ENCODE results near the gene PTPMT1.
"Not testable (repeated sequence)": the region's sequence is repeated elsewhere in the genome, so short reads cannot be mapped to it uniquely, and the experiment has no call there.

PTPMT1 gene, protein sequence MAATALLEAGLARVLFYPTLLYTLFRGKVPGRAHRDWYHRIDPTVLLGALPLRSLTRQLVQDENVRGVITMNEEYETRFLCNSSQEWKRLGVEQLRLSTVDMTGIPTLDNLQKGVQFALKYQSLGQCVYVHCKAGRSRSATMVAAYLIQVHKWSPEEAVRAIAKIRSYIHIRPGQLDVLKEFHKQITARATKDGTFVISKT

DNA sequence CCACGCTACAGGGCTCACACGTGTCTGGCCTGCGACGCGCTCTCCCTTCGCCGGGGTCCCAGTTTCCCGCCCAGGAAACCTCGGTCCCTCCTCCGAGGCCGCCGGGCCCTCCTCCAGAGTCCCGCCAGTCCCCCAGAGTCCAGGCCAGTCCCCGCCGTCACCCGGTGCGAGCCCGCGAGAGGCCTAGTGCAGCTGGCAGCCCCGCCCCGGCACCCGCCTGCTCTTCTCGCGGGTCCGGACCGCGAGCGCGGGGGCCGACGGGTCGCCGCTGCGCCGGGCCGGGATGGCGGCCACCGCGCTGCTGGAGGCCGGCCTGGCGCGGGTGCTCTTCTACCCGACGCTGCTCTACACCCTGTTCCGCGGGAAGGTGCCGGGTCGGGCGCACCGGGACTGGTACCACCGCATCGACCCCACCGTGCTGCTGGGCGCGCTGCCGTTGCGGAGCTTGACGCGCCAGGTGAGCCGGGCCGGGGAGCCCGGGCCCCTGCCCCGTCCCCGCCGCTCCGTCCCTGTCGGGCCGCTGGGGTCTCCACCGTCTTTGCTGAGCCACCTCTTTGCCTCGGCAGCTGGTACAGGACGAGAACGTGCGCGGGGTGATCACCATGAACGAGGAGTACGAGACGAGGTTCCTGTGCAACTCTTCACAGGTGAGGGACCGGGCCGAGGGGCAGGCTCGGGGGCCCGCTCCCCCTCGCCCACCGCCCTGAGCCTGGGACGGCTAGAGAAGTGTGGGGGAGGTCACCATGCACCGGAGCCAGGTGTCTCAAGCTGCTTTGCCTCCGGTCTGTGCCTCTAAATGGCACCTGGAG, at the start of gene PTPMT1:
PTPMT1 (plus strand) TSS at position 260 of the 809 bp plus-strand sequence; CDS start at position 284, 24 bp downstream.
- peak; percentile 35 for DNase-seq

DNA sequence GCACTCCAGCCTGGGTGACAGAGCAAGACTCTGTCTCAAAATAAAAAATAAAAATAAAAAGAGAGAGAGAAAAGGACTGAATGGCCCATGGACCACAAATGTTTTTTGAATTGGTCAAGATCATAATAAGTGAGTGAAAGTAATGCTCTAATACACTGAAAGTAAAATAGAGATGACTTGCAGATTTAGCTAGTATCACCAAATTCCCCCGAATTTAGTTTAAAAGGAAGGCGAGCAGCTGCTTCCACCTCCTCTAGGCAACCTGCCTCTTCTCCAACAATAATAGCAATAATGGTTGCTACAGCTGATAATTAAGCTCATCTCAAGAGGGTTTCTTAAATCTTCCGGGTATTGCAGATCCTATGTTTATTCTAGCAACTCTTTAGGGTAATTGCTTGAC, 49.2 kb upstream of the PTPMT1 start:
- DNase-seq: no peak

DNA sequence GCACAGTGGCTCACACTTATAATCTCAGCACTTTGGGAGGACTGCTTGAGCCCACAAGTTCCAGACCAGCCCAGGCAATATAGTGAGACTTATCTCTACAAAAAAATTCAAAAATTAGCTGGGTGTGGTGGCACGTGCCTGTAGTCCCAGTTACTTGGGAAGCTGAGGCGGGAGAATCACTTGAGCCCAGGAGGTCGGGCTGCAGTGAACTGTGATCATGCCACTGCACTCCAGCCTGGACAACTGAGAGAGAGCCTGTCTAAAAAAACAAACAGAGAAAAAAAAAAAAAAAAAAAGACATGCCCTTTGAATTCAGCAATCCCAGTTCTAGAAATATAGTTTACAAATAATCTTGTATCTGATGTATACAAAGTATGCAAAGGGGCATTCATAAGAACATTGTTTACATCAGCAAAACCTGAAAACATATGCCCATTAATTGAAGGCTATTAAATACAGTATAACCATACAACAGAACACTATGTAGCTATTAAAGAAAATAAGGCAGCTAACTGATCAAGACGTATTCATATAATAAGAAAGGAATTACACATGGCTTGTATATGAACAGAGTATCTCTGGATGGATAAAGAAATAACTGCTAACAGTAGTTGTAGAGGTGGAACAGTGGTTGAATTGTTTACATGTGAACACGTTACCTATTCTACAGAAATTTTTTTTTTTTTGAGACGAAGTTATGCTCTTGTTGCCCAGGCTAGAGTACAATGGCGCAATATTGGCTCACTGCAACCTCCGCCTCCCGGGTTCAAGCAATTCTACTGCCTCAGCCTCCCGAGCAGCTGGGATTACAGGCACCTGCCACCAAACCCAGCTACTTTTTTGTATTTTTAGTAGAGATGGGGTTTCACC, 48.2 kb upstream of the PTPMT1 start:
- DNase-seq: no peak

DNA sequence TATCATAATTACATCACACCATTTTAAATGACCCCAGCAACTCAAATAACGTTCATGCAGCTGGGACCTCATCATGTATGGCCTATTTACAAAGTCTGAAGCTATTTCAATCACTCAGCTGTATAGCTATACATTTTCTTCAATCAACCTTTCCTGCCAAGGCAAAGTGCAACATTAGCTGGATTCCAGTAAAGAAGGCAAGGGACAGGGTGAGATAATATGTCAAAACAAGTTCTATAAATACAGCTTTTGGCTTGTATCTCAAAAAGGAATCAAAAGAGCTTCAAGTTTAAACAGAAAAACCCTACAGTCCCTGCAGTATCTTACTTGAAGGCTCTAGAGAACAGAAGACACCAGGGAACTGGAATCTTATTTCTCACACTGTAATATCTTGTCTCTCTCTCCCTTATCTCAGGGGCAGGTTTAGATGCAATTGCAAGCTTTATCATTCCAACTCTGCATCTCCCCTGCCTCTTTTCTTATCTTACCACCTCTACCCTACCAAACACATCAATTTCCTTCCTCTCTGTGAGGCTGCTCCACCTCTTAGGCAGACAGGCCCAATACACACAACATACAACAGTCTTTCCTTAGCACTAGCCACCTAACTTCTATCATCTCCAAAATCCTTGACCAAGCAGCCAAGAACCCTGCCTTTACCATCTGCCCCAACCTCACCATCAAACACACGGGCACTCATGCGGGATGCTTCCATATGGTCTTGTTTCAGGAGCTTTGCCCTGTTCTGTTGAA, 47.0 kb upstream of the PTPMT1 start:
- DNase-seq: no peak

DNA sequence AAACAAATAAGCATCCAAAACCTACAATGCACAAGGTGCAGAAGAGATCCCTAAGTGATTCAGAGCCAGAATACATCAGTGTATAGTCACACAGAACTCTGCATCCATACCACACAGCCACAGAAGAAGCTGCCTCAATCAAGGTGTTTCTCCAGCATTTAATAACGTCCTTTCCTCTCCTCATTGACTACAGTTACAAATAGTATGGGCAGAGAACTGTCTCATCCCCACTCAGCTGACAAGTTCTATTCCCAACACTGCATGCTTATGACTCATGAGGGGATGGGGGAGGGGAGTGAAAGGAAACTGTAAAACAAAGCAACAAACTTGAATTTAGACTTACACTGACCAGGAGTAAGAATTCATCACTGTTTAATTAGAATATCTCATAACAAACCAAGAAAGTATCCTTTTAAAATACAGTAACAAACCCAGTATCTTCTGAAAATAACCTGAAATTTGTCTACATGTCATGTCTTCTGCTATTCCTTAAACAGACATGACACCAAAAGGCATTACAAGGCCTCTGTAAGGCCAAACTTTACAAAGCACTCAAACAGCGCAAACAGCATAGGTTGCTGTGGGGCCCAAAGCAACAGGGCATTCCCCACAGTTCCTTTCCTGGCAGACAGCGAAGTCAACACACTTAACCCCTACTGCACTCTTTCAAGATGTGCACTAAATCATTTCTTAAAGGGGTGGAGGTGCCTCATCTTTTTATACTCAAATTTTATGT, 41.7 kb upstream of the PTPMT1 start:
- no peak for DNase-seq

DNA sequence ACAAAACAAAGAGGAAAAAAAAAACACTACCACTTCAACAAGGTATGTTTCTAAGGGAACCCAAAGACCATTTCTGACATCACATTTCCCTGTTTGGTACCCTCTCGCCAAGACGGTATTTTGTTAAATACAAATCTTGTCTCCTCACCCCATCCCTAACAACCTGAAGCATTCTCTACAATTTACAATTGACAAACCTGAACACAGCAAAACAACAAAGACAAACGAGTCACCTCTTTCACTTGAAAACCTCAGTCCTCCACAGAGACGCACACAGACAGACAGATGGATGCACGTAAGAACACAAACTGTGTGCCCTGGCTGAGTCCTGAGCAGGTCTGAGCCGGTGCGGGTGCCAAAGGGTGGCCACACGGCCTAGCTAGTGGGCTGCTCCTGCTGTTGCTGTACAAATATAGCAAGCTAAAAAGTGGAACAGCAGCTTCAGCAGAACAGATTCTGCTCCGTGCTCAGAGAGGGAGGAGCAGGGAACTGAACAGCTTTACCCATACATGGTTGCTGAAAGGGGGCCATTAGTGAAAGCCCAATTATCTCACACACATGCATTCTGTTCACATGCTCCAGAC, 41.0 kb upstream of the PTPMT1 start:
- DNase-seq: no peak

DNA sequence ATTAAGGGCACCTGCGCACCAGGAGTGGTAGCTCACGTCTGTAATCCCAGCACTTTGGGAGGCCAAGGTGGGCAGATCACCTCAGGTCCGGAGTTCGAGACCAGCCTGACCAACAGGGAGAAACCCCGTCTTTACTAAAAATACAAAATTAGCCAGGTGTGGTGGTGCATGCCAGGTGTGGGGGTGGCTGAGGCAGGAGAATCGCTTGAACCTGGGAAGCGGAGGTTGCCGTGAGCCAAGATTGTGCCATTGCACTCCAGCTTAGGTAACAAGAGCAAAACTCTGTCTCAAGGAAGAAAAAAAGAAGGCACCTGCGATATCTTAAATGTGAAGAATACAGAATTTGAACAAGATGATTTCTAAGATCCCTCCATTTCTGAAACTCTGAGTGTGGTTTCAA, 39.4 kb upstream of the PTPMT1 start:
- not testable (repeated sequence) for DNase-seq

DNA sequence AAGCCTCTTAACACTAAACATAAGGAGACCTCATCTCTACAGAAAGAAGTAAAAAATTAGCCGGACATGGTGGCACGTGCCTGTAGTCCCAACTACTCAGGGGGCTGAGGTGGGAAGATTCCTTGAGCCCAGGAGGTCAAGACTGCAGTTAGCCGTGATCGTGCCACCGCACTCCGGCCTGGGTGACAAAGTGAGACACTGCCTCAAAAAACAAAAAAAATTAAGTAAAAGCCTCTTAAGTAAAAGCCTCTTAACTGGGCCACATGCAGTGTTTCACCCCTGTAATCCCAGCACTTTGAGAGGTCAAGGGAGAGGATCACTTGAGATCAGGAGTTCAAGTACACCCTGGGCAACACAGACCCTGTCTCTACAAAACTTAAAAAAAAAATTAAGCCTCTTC, 38.2 kb upstream of the PTPMT1 start:
- DNase-seq: no peak

DNA sequence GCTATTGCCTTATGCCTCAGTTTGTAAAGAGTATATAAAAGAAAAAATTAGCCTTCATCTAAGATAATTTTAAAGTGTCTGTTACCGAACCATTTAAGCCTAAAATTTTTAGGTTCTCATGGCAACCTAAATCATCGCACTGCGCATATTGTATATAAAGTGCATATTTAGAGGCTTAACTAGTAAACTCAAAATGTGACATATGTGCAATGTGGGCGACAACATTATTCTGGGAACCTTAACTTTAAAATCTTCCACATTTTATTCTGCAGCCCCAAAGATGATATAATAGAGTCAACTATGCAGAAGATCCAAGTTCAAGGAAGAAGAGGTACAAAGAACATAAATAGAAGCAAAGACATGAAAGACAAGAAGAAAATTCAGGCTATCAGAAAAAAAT, 35.4 kb upstream of the PTPMT1 start:
- DNase-seq: no peak

DNA sequence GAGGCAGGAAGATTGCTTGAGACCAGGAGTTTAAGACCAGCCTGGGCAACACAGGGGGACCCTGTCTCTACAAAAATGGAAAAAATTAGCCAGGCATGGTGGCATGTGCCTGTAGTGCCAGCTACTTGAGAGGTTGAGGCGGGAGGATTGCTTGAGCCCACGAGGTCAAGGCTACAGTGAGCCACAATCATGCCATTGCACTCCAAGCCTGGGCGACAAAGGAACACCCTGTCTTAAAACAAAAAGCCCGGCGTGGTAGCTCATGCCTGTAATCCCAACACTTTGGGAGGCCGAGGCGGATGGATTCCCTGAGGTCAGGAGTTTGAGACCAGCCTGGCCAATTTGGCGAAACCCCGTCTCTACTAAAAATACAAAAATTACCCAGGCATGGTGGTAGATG, 34.7 kb upstream of the PTPMT1 start:
- DNase-seq: not testable (repeated sequence)

DNA sequence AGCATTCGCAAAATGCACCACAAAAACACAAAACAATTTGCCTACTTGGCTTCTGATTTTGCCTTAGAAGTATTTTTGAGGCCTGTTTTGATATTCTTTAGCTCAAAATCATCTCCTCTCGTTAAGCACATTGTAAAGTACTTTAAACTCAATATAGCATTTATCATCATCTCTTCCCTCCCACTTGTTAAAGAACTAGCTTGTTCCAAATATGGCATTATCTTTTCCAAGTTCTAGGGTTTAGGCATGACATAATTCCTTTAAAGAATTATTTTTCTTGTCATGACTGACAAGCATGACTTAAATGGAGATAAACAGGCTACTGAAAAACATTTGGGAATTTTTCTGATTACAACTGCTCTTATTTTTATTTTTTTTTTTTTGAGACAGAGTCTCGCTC, 33.7 kb upstream of the PTPMT1 start:
- DNase-seq: no peak

DNA sequence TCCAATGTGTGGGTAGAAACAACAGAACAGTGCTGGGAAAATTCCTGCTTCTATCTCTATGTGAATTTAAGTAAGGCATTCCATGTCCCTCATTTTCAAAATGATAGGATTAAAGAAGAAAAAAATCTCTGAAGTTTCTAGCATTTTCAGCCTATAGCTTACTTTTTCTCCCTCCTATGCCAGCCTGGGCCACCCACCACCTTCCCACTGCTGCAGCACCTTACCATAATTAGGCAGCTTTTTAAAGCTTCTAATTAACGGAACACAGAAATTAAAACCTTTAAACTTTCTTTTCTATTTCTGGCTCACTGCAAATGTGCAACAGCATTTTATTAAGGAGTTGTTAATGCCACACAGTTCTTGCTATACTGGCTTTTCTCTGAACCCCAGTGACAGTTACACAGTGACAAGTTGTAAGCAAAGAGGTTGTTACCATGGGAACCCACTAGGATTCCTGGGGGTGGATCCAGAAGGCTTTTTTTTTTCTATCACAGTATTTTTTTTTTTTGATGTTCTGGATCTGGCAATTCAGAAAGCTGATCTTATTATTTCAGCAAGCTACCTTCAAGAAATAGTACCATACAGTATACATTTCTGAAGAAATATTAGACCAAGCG, 32.7 kb upstream of the PTPMT1 start:
- no peak for DNase-seq

DNA sequence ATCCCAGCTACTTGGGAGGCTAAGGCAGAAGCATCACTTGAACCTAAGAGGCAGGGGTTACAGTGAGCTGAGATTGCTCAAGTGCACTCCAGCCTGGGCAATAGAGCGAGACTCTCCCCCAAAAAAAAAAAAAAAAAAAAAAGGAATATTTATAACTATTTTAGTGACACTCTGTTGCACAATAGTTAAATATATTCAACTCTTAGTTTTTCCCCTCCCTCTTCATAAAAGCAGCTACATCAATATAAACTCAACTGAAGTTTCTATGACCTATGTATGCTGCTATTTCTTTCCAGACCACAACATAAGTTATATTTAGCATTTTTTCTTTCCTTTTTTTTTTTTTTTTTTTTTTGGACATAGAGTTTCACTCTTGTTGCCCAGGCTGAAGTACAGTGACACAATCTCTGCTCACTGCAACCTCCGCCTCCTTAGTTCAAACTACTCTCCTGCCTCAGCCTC, 31.7 kb upstream of the PTPMT1 start:
- no peak for DNase-seq

DNA sequence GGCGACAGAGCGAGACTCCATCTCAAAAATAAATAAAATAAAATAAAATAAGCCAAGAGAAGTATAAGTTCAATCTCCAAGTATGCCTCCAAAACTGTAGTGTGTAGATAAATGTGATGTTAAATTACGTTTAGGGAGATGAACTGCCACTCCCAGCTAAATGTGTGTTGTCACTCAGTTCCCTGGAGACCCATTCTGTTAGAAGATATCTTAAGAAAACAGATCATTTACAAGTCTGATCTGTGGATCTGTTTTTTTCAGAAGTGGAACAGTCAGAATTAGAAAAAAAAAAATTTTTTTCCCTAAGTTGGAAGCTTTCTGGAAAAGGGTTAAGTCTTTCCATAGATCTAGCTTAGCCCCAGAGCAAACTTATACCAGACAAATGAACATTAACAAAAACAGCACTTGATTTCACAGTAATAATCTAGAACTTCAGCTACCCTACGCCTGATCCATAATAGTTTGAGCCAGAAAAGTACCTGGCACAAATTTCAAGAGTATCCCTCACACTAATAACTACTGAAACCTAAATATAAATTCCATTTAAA, 30.6 kb upstream of the PTPMT1 start:
- DNase-seq: no peak

DNA sequence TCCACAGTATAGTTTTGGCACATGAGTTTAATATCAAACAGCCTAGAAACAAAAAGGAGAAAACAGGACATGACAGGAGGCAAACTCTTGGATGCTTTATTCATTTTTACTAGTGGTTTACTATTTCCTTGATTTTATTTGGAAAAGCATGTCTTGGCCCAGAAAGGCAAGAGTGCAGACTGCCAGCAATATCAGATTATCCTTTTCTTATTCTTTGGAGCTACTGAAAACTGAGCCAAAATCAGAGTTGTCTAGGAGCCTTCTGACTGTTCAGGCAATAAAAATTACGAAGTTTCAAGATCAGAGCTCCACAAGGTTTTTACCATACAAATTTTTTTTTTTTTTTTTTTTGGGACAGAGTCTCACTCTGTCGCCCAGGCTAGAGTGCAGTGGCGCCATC, 28.5 kb upstream of the PTPMT1 start:
- DNase-seq: no peak

DNA sequence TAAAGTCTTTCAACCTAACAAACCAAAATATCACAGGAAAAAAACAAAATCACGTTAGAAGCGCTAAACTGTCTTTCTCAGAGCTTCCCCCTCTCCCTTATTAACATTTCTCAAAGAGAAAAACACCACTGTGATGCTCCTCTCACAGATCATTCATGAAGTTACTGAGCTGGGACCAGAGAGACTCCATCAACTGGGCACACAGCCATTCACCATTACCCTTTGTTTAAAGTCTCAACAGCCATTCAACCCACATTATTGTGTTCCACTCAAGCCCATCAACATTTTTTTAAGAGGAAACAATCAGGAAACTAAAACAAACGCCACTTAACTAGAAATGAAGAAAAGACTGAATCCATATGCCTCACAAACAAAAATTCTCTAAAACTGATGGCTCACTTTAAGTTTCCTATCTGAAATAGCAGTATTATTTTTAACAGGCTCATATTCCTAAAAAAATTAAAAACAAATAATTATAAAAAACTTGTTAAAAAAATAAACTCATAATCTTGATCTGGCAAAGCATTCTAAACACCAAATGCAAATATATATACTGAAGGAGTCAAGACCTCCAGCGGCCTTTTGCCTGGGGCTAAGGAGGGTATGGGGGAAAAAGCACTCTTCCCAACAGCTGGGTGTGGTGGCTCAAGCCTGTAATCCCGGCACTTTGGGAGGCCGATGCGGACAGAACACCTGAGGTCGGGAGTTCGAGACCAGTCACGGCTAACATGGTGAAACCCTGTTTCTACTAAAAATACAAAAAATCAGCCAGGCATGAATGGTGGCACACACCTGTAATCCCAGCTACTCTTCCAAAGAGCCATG, 26.4 kb upstream of the PTPMT1 start:
- DNase-seq: peak; percentile 23

DNA sequence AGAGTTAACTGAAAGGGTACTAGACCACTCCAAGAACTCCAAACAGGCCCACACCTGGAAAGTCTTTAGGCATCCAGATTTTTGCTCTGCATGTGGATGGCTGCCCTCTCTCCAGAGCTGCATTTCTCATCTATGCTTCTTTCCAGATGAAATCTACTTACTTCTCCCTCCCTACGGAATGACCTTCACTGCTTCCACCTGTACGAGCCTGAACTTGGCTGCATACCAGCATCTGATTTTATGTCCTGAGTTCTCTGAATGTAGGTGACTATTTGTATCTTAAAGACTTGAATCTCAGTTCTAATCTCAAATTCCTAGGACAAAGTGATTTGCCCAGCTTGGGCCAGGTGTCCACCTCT, 25.7 kb upstream of the PTPMT1 start:
- DNase-seq: no peak

DNA sequence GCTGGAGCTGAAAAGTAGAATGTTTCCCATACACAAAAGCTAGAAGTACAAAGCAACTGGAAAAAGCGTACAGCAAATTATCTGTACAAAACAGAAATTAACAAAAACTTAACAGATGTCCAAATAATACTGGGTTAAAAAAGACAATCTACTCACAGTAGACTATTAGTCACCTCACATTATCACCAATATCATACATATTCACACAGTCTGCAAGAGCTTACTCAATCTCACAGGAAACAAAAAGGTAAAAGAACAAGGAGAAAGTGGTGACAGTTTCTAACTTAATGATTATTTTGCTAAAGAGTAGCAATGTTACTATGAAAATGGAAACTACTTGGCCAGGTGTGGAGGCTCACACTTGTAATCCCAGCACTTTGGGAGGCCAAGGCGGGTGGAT, 24.3 kb upstream of the PTPMT1 start:
- DNase-seq: no peak

DNA sequence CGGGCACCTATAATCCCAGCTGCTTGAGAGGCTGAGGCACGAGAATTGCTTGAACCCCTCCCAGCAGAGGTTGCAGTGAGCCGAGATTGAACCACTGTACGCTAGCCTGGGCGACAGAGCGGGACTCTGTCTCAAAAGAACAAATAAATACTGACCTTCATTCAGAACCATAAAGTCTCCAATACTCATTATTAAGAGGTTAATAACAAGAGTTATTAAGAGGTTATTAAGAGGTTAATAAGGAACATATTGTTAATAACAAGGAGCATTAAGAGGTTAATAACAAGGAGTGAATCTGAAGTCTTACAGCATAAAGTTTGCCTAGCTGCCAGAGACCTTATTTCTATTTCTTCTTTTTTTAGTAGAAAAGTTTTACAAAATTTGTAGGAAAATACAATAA, 20.1 kb upstream of the PTPMT1 start:
- DNase-seq: no peak

DNA sequence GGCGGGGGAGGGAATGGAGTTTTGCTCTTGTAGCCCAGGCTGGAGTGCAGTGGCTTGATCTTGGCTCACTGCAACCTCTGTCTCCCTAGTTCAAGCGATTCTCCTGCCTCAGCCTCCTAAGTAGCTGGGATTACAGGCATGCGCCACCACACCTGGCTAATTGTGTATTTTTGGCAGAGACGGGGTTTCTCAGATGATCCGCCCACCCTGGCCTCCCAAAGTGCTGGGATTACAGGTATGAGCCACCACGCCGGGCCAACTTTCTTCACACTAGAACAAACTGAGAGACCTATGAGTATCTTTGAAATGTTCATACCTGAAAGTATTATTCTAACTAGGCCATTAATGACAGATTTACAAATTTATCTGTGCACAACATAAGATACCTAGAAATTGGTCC, 19.1 kb upstream of the PTPMT1 start:
- DNase-seq: not testable (repeated sequence)

Measured in NCI-H2107 (cell line).